HG02678 (cell line): ENCODE results near the gene DAG1.

ENCODE experiments used
- ATAC-seq: cut with Tn5 transposase; IDR thresholded peaks from one replicate; pipeline ENCODE4 v1.9.1; 2021; ENCODE audit warnings: mild to moderate bottlenecking, moderate library complexity; ENCODE audit not compliant: unreplicated experiment

Gene DAG1

DNA sequence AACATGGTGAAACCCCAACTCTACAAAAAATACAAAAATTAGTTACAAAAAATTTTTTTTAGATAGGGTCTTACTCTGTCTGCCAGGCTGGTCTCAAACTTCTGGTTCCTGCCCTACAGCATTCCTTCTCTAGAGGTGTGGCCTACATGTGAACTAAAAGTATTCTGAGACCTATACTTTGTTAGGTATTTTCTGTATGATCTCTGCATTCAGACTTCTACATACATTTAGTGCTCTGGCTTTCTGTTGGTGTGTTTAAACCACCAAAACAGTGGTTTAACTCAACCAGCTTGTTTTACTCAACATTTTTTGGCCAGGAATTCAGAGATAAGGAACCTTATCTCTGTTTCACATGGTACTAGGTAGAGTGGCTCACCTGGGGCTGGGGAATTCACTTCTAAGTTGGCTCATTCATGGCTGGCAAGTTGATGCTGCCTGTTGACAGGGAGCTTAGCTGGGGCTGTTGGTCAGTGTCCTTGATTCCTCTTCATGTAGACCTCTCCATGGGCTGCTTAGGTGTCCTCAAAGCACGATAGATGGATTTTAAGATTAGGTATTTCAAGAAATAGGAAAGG, 42.8 kb downstream of the DAG1 start:
- no peak for ATAC-seq

DNA sequence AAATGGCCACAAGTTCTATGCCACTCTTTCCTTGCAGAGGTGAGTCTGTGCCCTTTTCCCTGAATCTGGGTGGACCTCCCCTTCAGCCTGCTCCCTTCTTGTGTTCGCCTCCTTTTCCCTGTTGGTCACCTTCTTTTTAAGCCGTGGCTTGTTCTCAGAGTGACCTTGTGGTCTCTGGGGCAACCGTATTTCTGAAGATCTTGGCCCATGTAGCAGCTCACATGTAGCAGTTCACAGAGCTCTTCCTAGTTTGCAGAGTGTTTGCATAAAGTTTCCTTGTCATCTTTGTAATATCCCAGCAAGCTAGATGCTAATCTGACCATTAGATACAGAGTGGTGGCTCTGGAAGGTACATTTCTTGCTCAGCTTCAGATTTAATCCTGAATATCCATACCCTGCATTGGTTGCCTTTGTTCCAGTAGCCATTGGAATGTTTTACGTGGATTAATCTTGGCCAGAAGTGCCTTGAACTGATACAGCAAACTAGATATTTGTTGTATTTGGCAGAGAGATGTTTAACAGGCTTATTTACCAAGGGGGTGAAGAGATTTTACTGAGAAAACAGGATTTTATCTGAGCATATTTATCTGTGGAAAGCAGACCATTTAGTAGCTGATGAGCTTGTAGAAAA, 43.5 kb downstream of the DAG1 start:
- no peak for ATAC-seq

- no peak for ATAC-seq
These were observed 47.9 kb downstream of the DAG1 start for GRCh38 chr3:49518016-49518415.

DNA sequence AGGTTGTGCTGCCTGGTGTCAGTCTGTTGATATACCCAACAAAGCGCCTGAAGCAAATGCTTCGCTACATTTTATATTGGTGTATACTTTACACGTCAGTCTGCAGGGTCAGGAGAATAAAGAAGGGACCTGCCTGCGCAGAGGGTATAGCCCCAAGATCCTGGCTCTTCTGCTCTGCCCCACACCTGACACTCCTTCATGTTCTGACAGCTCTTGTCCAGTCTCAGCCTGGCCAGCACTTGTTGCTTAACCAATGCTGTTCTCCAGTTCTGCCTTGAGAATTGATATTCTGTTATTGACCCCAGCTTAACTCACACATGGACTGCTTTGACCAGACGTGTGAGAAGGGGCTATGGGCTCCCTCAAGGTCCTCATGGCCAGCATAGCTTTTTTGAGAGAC, 48.4 kb downstream of the DAG1 start:
- no peak for ATAC-seq

- no peak for ATAC-seq
These were observed 49.2 kb downstream of the DAG1 start for GRCh38 chr3:49519296-49519695.

GRCh38 chr3:49519916-49520385, 49.9 kb downstream of the DAG1 start:
- no peak for ATAC-seq

- no peak for ATAC-seq
These were observed 54.0 kb downstream of the DAG1 start for GRCh38 chr3:49523756-49524747.

GRCh38 chr3:49529567-49529966, 59.5 kb downstream of the DAG1 start:
- ATAC-seq: no peak

GRCh38 chr3:49530231-49530630, 60.2 kb downstream of the DAG1 start:
- no peak for ATAC-seq

DNA sequence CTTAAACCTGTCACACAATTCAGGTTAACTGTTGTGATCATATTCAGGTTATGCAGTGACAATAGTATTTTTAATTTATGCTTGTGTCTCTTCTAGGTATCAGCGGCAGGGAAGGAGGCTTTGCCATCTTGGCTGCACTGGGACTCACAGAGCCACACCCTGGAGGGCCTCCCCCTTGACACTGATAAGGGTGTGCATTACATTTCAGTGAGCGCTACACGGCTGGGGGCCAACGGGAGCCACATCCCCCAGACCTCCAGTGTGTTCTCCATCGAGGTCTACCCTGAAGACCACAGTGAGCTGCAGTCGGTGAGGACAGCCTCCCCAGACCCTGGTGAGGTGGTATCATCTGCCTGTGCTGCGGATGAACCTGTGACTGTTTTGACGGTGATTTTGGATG, 60.6 kb downstream of the DAG1 start:
- no peak for ATAC-seq

DNA sequence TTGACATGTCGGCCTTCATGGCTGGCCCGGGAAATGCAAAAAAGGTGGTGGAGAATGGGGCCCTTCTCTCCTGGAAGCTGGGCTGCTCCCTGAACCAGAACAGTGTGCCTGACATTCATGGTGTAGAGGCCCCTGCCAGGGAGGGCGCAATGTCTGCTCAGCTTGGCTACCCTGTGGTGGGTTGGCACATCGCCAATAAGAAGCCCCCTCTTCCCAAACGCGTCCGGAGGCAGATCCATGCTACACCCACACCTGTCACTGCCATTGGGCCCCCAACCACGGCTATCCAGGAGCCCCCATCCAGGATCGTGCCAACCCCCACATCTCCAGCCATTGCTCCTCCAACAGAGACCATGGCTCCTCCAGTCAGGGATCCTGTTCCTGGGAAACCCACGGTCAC, 61.2 kb downstream of the DAG1 start:
- ATAC-seq: no peak

GRCh38 chr3:49531715-49532114, 61.6 kb downstream of the DAG1 start:
- ATAC-seq: no peak

GRCh38 chr3:49533031-49533430, 63.0 kb downstream of the DAG1 start:
- ATAC-seq: no peak

DNA sequence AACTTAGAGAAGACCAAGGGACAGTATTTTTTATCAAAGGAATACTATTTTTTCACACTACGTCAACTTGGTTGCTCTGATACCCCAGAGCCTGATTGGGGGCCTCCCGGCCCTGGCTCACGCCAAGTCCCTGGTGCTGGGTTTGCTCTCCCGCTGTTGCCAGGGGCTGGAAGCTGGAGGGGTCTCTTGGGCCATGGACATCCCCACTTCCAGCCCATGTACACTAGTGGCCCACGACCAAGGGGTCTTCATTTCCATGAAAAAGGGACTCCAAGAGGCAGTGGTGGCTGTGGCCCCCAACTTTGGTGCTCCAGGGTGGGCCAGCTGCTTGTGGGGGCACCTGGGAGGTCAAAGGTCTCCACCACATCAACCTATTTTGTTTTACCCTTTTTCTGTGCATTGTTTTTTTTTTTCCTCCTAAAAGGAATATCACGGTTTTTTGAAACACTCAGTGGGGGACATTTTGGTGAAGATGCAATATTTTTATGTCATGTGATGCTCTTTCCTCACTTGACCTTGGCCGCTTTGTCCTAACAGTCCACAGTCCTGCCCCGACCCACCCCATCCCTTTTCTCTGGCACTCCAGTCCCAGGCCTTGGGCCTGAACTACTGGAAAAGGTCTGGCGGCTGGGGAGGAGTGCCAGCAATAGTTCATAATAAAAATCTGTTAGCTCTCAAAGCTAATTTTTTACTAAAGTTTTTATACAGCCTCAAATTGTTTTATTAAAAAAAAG, 63.9 kb downstream of the DAG1 start:
- ATAC-seq: no peak

DNA sequence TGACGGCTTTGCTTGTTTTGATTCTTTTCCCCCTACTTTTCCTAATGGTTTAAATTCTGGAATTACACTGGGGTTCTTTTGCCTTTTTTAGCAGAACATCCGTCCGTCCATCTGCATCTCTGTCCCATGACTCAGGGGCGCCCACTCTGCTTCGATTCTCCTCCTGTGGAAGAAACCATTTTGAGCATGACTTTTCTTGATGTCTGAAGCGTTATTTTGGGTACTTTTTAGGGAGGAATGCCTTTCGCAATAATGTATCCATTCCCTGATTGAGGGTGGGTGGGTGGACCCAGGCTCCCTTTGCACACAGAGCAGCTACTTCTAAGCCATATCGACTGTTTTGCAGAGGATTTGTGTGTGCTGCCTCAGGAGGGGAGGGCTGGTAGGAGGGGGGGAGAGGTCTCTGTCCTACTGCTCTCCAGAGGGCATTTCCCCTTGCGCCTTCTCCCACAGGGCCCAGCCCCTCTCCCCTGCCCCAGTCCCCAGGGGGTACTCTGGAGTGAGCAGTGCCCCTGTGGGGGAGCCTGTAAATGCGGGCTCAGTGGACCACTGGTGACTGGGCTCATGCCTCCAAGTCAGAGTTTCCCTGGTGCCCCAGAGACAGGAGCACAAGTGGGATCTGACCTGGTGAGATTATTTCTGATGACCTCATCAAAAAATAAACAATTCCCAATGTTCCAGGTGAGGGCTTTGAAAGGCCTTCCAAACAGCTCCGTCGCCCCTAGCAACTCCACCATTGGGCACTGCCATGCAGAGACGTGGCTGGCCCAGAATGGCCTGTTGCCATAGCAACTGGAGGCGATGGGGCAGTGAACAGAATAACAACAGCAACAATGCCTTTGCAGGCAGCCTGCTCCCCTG, 64.7 kb downstream of the DAG1 start:
- no peak for ATAC-seq

GRCh38 chr3:49535971-49536874, 66.2 kb downstream of the DAG1 start:
- no peak for ATAC-seq

DNA sequence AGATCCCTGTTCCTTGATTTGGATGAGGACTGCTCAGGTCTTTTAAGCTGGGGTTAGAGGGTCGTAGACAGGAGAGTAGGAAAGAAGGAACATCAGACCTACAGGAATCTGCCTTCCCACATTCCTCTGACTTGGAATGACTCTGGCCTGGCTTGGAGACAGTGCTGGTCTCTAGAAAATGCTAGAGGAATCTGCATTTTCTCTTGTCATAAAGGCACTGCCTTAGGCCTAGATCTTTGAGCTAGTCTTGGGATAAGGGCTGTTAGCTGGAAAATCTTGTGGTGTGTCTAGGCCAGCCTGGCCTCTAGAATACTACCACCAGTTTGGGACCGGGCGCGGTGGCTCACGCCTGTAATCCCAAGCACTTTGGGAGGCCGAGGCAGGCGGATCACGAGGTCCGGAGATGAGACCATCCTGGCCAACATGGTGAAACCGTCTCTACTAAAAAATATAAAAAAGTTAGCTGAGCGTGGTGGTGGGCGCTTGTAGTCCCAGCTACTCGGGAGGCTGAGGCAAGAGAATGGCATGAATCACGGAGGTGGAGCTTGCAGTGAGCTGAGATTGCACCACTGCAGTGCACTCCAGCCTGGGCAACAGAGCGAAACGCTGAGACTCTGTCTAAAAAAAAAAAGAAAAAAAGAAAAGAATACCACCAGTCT, 66.9 kb downstream of the DAG1 start:
- ATAC-seq: no peak
